Naive B cell (primary cell): Measurements from ENCODE around the gene PHACTR1. TPM values are rescaled to one million over a fixed set of nuclear protein-coding genes. Genes with fewer than 3 reads are reported as not detected.
A peak's percentile ranks its signal among the peaks of the same experiment; 100 is the strongest.
"Not testable (repeated sequence)": the region's sequence is repeated elsewhere in the genome, so short reads cannot be mapped to it uniquely, and the experiment has no call there.

Source experiments
- ATAC-seq, 2 donors: fragments of 150-1000 bp; cut with Tn5 transposase; 2 replicates each; pipeline ENCODE4 v1.10.0; 2021; ENCODE audit warnings: low read depth in 2 of 2, mild to moderate bottlenecking in 2 of 2, moderate library complexity in 2 of 2
- DNase-seq: peaks from one replicate; pipeline ENCODE4 v3.0.0; 2022
- H3K27ac Mint-ChIP-seq, 6 donors: one replicate each; pipeline ENCODE4 v1.8.0; 2020 to 2022; ENCODE audit warnings: mild to moderate bottlenecking in 6 of 6, mixed read lengths in 6 of 6, moderate library complexity in 5 of 6, inconsistent platforms in 2 of 6
- H3K27me3 Mint-ChIP-seq, 3 donors: one replicate each; pipeline ENCODE4 v1.8.0; 2021 to 2022; ENCODE audit warnings: mixed read lengths in 3 of 3, mild to moderate bottlenecking in 1 of 3
- H3K36me3 Mint-ChIP-seq, 2 donors: one replicate each; pipeline ENCODE4 v1.8.0; 2020 to 2022; ENCODE audit warnings: mixed read lengths in 2 of 2, inconsistent platforms in 1 of 2, mild to moderate bottlenecking in 1 of 2
- H3K4me1 Mint-ChIP-seq, 3 donors: one replicate each; pipeline ENCODE4 v1.8.0; 2020 to 2022; ENCODE audit warnings: mixed read lengths in 3 of 3, inconsistent platforms in 1 of 3, mild to moderate bottlenecking in 1 of 3, moderate library complexity in 1 of 3
- H3K4me3 Mint-ChIP-seq, 8 donors: one replicate each; pipeline ENCODE4 v1.8.0; 2020 to 2022; ENCODE audit warnings: mild to moderate bottlenecking in 8 of 8, mixed read lengths in 8 of 8, moderate library complexity in 8 of 8, inconsistent platforms in 2 of 8
- H3K9me3 Mint-ChIP-seq, 7 donors: one replicate each; pipeline ENCODE4 v1.8.0; 2020 to 2022; ENCODE audit warnings: mixed read lengths in 7 of 7, mild to moderate bottlenecking in 5 of 7, inconsistent platforms in 2 of 7, moderate library complexity in 1 of 7
- polyA plus RNA-seq, 6 donors: library from polyadenylated mRNA; unstranded; fragments of 300-500 nt; fragmentation: Illumina TruSeq; gene quantifications; one replicate each; pipeline ENCODE4 v1.2.3, GENCODE V29; 2021; ENCODE audit warnings: low read depth in 6 of 6

PHACTR1 gene
- polyA plus RNA-seq, 6 donors from 2014 or later = 61.4 to 110 (median 75.1) TPM

GRCh38 chr6:13307508-13307995 is 591.0 kb downstream of the PHACTR1 start:
- peak overlapping the region in 1 of 6 donors; percentile 23 for H3K27ac Mint-ChIP-seq
- no peaks in the 10 kb centered on the region for H3K27me3 Mint-ChIP-seq
- peaks cover 29 to 43% (median 33%) of the 10 kb centered on the region in 3 donors for H3K4me1 Mint-ChIP-seq
- ATAC-seq (no peak), DNase-seq (no peak)
- peaks cover 11 to 25% of the 10 kb centered on the region in 2 donors for H3K36me3 Mint-ChIP-seq
- H3K9me3 Mint-ChIP-seq = no peaks in the 10 kb centered on the region
- no peak overlapping the region for H3K4me3 Mint-ChIP-seq

- ATAC-seq (no peak), DNase-seq (no peak)
- no peaks in the 10 kb centered on the region for H3K27me3 Mint-ChIP-seq
- peaks cover 22 to 35% (median 27%) of the 10 kb centered on the region in 3 donors for H3K4me1 Mint-ChIP-seq
- peak overlapping the region in 1 of 6 donors; percentile 22 for H3K27ac Mint-ChIP-seq
- peaks cover 16 to 25% of the 10 kb centered on the region in 2 donors for H3K36me3 Mint-ChIP-seq
- H3K4me3 Mint-ChIP-seq = no peak overlapping the region
- H3K9me3 Mint-ChIP-seq = no peaks in the 10 kb centered on the region
Observed at GRCh38 chr6:13308332-13308731, 591.8 kb downstream of the PHACTR1 start.

GRCh38 chr6:13311155-13311554 is 594.6 kb downstream of the PHACTR1 start:
- Mint-ChIP-seq H3K9me3 (no peaks in the 10 kb centered on the region), H3K4me3 (no peak overlapping the region), H3K36me3 (peaks cover 21 to 38% of the 10 kb centered on the region in 2 donors), H3K27ac (peak overlapping the region in 2 of 6 donors; percentile 6 to 43), H3K27me3 (no peaks in the 10 kb centered on the region), H3K4me1 (peaks cover 2 to 22% (median 9%) of the 10 kb centered on the region in 3 donors)
- ATAC-seq (no peak), DNase-seq (no peak)

- Mint-ChIP-seq H3K36me3 (peaks cover 24 to 35% of the 10 kb centered on the region in 2 donors), H3K4me3 (no peak overlapping the region), H3K4me1 (peaks cover 2 to 17% (median 4%) of the 10 kb centered on the region in 3 donors)
Observed at GRCh38 chr6:13314806-13315205, 598.2 kb downstream of the PHACTR1 start.

GRCh38 chr6:13315896-13316295 is 599.3 kb downstream of the PHACTR1 start:
- H3K9me3 Mint-ChIP-seq = no peaks in the 10 kb centered on the region
- H3K27ac Mint-ChIP-seq = no peak overlapping the region
- H3K4me1 Mint-ChIP-seq = peaks cover 2 to 17% (median 4%) of the 10 kb centered on the region in 3 donors
- no peak for DNase-seq
- peaks cover 35 to 39% of the 10 kb centered on the region in 2 donors for H3K36me3 Mint-ChIP-seq
- no peak overlapping the region for H3K4me3 Mint-ChIP-seq
- ATAC-seq = no peak
- H3K27me3 Mint-ChIP-seq = no peaks in the 10 kb centered on the region

More at GRCh38 chr6:13314806-13315205, 598.2 kb downstream of the PHACTR1 start:
- ATAC-seq = no peak
- Mint-ChIP-seq H3K27ac (peak overlapping the region in 1 of 6 donors; percentile 77), H3K9me3 (no peaks in the 10 kb centered on the region), H3K27me3 (no peaks in the 10 kb centered on the region)
- DNase-seq = no peak

- DNase-seq (no peak), ATAC-seq (no peak)
- H3K27me3 Mint-ChIP-seq = no peaks in the 10 kb centered on the region
- H3K27ac Mint-ChIP-seq = no peak overlapping the region
- no peak overlapping the region for H3K4me3 Mint-ChIP-seq
- H3K9me3 Mint-ChIP-seq = no peaks in the 10 kb centered on the region
- peaks cover 0 to 6% (median 0%) of the 10 kb centered on the region in 3 donors for H3K4me1 Mint-ChIP-seq
- peaks cover 31 to 42% of the 10 kb centered on the region in 2 donors for H3K36me3 Mint-ChIP-seq
Observed at GRCh38 chr6:13318821-13319220, 602.3 kb downstream of the PHACTR1 start.

GRCh38 chr6:13319891-13320564 is 603.5 kb downstream of the PHACTR1 start:
- Mint-ChIP-seq H3K4me1 (peaks cover 0 to 3% (median 2%) of the 10 kb centered on the region in 3 donors), H3K4me3 (no peak overlapping the region), H3K27me3 (no peaks in the 10 kb centered on the region), H3K27ac (no peak overlapping the region), H3K36me3 (peaks cover 36 to 42% of the 10 kb centered on the region in 2 donors), H3K9me3 (no peaks in the 10 kb centered on the region)
- ATAC-seq (no peak), DNase-seq (no peak)

GRCh38 chr6:13326031-13326586 is 609.5 kb downstream of the PHACTR1 start:
- H3K4me3 Mint-ChIP-seq = peak overlapping the region in 2 of 8 donors; percentile 15 to 94
- not testable (repeated sequence) for H3K9me3 Mint-ChIP-seq, H3K27me3 Mint-ChIP-seq, H3K27ac Mint-ChIP-seq, ATAC-seq, DNase-seq
- H3K4me1 Mint-ChIP-seq = peaks cover 4 to 27% (median 4%) of the 10 kb centered on the region in 3 donors
- peaks cover 12 to 14% of the 10 kb centered on the region in 2 donors for H3K36me3 Mint-ChIP-seq

- Mint-ChIP-seq H3K9me3 (no peaks in the 10 kb centered on the region), H3K4me1 (peaks cover 4 to 33% (median 11%) of the 10 kb centered on the region in 3 donors), H3K27ac (peak overlapping the region; percentile 89 to 99 (median 96)), H3K36me3 (peaks cover 8 to 11% of the 10 kb centered on the region in 2 donors), H3K27me3 (no peaks in the 10 kb centered on the region), H3K4me3 (peak overlapping the region; percentile 88 to 99 (median 96))
- DNase-seq (no peak), ATAC-seq (peak in 1 of 2 donors; percentile 14)
Observed at GRCh38 chr6:13327691-13328075, 611.1 kb downstream of the PHACTR1 start.

- Mint-ChIP-seq H3K9me3 (no peaks in the 10 kb centered on the region), H3K4me1 (peaks cover 4 to 33% (median 11%) of the 10 kb centered on the region in 3 donors), H3K27ac (peak within 1 kb of the TSS; percentile 92 to 99 (median 96)), H3K4me3 (peak within 1 kb of the TSS; percentile 88 to 99 (median 96)), H3K36me3 (peaks cover 8 to 11% of the 10 kb centered on the region in 2 donors), H3K27me3 (no peaks in the 10 kb centered on the region)
- peak; percentile 95 for DNase-seq
- ATAC-seq = peak; percentile 86 to 88
Observed at GRCh38 chr6:13328076-13328874, 611.7 kb downstream of the PHACTR1 start, which contains the start of gene TBC1D7. TBC1D7 (minus strand) TSS chr6:13328537; CDS start chr6:13326898, 1,639 bp downstream.

GRCh38 chr6:13328875-13329183 is 612.3 kb downstream of the PHACTR1 start:
- Mint-ChIP-seq H3K4me1 (peaks cover 4 to 33% (median 11%) of the 10 kb centered on the region in 3 donors), H3K4me3 (peak overlapping the region; percentile 88 to 99 (median 96)), H3K27me3 (no peaks in the 10 kb centered on the region), H3K9me3 (no peaks in the 10 kb centered on the region), H3K27ac (peak overlapping the region; percentile 92 to 99 (median 96)), H3K36me3 (peaks cover 2 to 6% of the 10 kb centered on the region in 2 donors)
- DNase-seq (no peak), ATAC-seq (no peak)

- no peaks in the 10 kb centered on the region for H3K27me3 Mint-ChIP-seq
Observed at GRCh38 chr6:13331516-13332348, 615.2 kb downstream of the PHACTR1 start.

More at GRCh38 chr6:13331516-13332348, 615.2 kb downstream of the PHACTR1 start:
- ATAC-seq (no peak), DNase-seq (peak; percentile 44)
- H3K4me1 Mint-ChIP-seq = peaks cover 9 to 34% (median 16%) of the 10 kb centered on the region in 3 donors
- no peaks in the 10 kb centered on the region for H3K9me3 Mint-ChIP-seq
- H3K36me3 Mint-ChIP-seq = no peaks in the 10 kb centered on the region
- peak overlapping the region in 2 of 6 donors; percentile 33 to 56 for H3K27ac Mint-ChIP-seq
- H3K4me3 Mint-ChIP-seq = peak overlapping the region in 1 of 8 donors; percentile 82
